Measurements from ENCODE around the gene BCL11A. TPM values are rescaled to one million over a fixed set of nuclear protein-coding genes. Genes with fewer than 3 reads are reported as not detected.

BCL11A gene
- polyA plus RNA-seq, 1 donor from 2014 or later, result 44.0 TPM

GRCh38 chr2:60424233-60424632 lies 129.2 kb downstream of the BCL11A start:
- Histone ChIP-seq H4K20me1 (ENCODE audit: insufficient read depth) (no peaks in the 10 kb centered on the region), H2AFZ (ENCODE audit: low read depth, low read length) (no peak overlapping the region), H3F3A (ENCODE audit: insufficient read depth, low read length, poor library complexity, severe bottlenecking) (no peaks in the 10 kb centered on the region), H3K36me3 (ENCODE audit: insufficient read depth, low read length) (no peaks in the 10 kb centered on the region), H3K4me3 (ENCODE audit: low read length) (no peak overlapping the region), H3K4me2 (ENCODE audit: low read length) (no peak overlapping the region), H3K9me2 (ENCODE audit: insufficient read depth, low read length) (no peaks in the 10 kb centered on the region), H3K27me3 (ENCODE audit: insufficient read depth, low read depth, low read length) (no peaks in the 10 kb centered on the region), H3K79me2 (replicated peaks; ENCODE audit: insufficient read depth, low read length) (no peaks in the 10 kb centered on the region), H3K9ac (ENCODE audit: low read length) (no peak overlapping the region), H3K27ac (ENCODE audit: low read length) (no peak overlapping the region), H3K9me3 (ENCODE audit: low read length) (no peaks in the 10 kb centered on the region)
- TF ChIP-seq RAD21 (conservative IDR thresholded peaks at IDR 0.05), result no peak
- no peak for TF ChIP-seq EZH2 (IDR thresholded peaks at IDR 0.05; ENCODE audit: borderline replicate concordance, insufficient read depth, low read length, poor library complexity, severe bottlenecking)
- no peak for TF ChIP-seq CTCF (IDR thresholded peaks at IDR 0.05; ENCODE audit: poor library complexity, severe bottlenecking)
- no peak for TF ChIP-seq POLR2AphosphoS5 (IDR thresholded peaks at IDR 0.05)
- no peak for TF ChIP-seq MXI1 (conservative IDR thresholded peaks at IDR 0.05; ENCODE audit: poor library complexity, severe bottlenecking)
- TF ChIP-seq SMC3 (conservative IDR thresholded peaks at IDR 0.05; ENCODE audit: poor library complexity), result no peak
- no peak for TF ChIP-seq REST (IDR thresholded peaks at IDR 0.05; ENCODE audit: borderline replicate concordance)
- TF ChIP-seq TAF1 (IDR thresholded peaks at IDR 0.05; ENCODE audit: low read depth), result no peak
- no peak for TF ChIP-seq EP300 (conservative IDR thresholded peaks at IDR 0.05; ENCODE audit: poor library complexity, severe bottlenecking)

DNA sequence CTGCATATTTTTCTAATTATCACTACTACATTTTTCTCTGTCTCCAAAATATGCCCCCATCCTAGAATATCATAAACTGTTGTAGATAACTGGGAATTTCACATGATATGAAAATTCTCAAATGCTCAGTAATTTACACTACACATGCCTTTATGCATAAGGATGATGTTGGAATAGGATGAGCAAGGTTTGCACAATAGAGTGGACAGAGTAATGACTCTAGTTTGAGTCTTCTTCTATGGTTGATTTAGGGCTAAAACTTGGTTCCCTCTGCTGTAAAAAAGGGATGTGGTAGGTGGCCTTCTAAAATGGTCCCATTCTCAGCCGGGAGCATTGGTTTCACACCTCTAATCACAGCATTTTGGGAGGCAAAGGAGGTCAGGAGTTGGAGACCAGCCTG lies 129.9 kb downstream of the BCL11A start:
- H3K9me3 ChIP-seq (ENCODE audit: low read length), result no peaks in the 10 kb centered on the region
- no peak overlapping the region for H2AFZ ChIP-seq (ENCODE audit: low read depth, low read length)
- H3F3A ChIP-seq (ENCODE audit: insufficient read depth, low read length, poor library complexity, severe bottlenecking), result no peaks in the 10 kb centered on the region
- no peak for TF ChIP-seq RAD21 (conservative IDR thresholded peaks at IDR 0.05)
- no peak for TF ChIP-seq EZH2 (IDR thresholded peaks at IDR 0.05; ENCODE audit: borderline replicate concordance, insufficient read depth, low read length, poor library complexity, severe bottlenecking)
- no peak for TF ChIP-seq CTCF (IDR thresholded peaks at IDR 0.05; ENCODE audit: poor library complexity, severe bottlenecking)
- TF ChIP-seq REST (IDR thresholded peaks at IDR 0.05; ENCODE audit: borderline replicate concordance), result no peak
- TF ChIP-seq EP300 (conservative IDR thresholded peaks at IDR 0.05; ENCODE audit: poor library complexity, severe bottlenecking), result no peak
- no peak for TF ChIP-seq SMC3 (conservative IDR thresholded peaks at IDR 0.05; ENCODE audit: poor library complexity)
- TF ChIP-seq POLR2AphosphoS5 (IDR thresholded peaks at IDR 0.05), result no peak
- no peak for TF ChIP-seq TAF1 (IDR thresholded peaks at IDR 0.05; ENCODE audit: low read depth)
- TF ChIP-seq MXI1 (conservative IDR thresholded peaks at IDR 0.05; ENCODE audit: poor library complexity, severe bottlenecking), result no peak
- H4K20me1 ChIP-seq (ENCODE audit: insufficient read depth), result no peaks in the 10 kb centered on the region
- H3K27me3 ChIP-seq (ENCODE audit: insufficient read depth, low read depth, low read length), result no peaks in the 10 kb centered on the region
- H3K9ac ChIP-seq (ENCODE audit: low read length), result no peak overlapping the region
- no peaks in the 10 kb centered on the region for H3K9me2 ChIP-seq (ENCODE audit: insufficient read depth, low read length)
- no peak overlapping the region for H3K27ac ChIP-seq (ENCODE audit: low read length)
- no peaks in the 10 kb centered on the region for H3K79me2 ChIP-seq (replicated peaks; ENCODE audit: insufficient read depth, low read length)
- H3K4me3 ChIP-seq (ENCODE audit: low read length), result no peak overlapping the region
- no peaks in the 10 kb centered on the region for H3K36me3 ChIP-seq (ENCODE audit: insufficient read depth, low read length)
- no peak overlapping the region for H3K4me2 ChIP-seq (ENCODE audit: low read length)
